Vagina (tissue), 2 donors: Measurements from ENCODE around the gene DNAJC16.

Experiments used
- CTCF ChIP-seq, 3 experiments: fragments of 450-650 bp in 2 of 3; fragments of 200-600 bp in 1 of 3; sonication (generic) in 1 of 3; IDR thresholded peaks; one replicate each; pipeline ENCODE4 v1.5.1; 2017 to 2019; ENCODE audit warnings: antibody characterized with exemption in 3 of 3, mild to moderate bottlenecking in 2 of 3, moderate library complexity in 2 of 3
- POLR2A ChIP-seq, 2 donors: fragments of 450-650 bp; IDR thresholded peaks; one replicate each; pipeline ENCODE4 v1.6.1; 2017; ENCODE audit warnings: antibody characterized with exemption in 2 of 2, mild to moderate bottlenecking in 2 of 2, moderate library complexity in 2 of 2

- TF ChIP-seq CTCF (IDR thresholded peaks at IDR 0.05) (no peak), POLR2A (IDR thresholded peaks at IDR 0.05) (no peak)
Observed at GRCh38 chr1:15595809-15596617, 69.4 kb downstream of the DNAJC16 start.
